Measurements from ENCODE around the gene HOXA1. TPM values are rescaled to one million over a fixed set of nuclear protein-coding genes. Genes with fewer than 3 reads are reported as not detected.

Gene HOXA1
- total and polyA plus RNA-seq, 2 of the 8 experiments (the other 6 are each of a cell fraction or from before 2014, with no cell fraction given) = not detected

DNA sequence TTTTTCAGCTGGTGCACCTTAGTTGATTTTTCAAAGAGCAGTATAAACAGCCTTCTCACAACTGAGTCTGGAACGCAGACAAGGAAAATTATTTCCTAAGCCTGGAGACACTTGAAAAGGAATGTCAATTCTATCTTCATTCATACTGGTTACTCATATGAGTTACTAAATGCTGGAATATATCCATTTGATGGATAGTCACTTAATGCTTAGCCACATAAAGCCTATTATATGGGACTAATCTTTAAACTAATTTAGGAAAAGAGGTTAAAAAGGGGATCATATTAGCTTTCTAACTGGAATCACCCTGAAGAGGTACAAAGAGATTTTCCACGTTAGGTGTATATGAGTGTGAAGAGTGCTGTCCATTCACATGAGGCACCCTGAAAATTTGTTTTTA, 36.4 kb upstream of the HOXA1 start:
- Histone ChIP-seq H3K79me1 (ENCODE audit: low read depth, low read length) (no peaks in the 10 kb centered on the region), H3K79me2 (ENCODE audit: control insufficient read depth in 1 of 2, insufficient read depth in 2 of 2, low read length in 2 of 2) (no peaks in the 10 kb centered on the region), H3K4me2 (ENCODE audit: insufficient read depth in 1 of 2, low read depth in 2 of 2, low read length in 2 of 2) (no peak overlapping the region), H3K27me3 (replicated peaks in 1 of 4; ENCODE audit: control insufficient read depth in 3 of 4, extremely low read depth in 1 of 4, insufficient read depth in 3 of 4, low read length in 3 of 4) (peaks cover 97 to 100% (median 100%) of the 10 kb centered on the region in 4 experiments), H2BK12ac (ENCODE audit: low read depth, low read length) (no peak overlapping the region), H3K36me3 (ENCODE audit: control insufficient read depth in 2 of 4, insufficient read depth in 4 of 4, low read length in 3 of 4) (peaks cover 0 to 16% (median 0%) of the 10 kb centered on the region in 4 experiments; a peak in 2 of 8 replicates), H3K9ac (replicated peaks in 1 of 4; ENCODE audit: extremely low read depth in 1 of 4, low read depth in 3 of 4, low read length in 3 of 4) (no peak overlapping the region), H4K20me1 (replicated peaks in 1 of 2; ENCODE audit: control insufficient read depth in 1 of 2, insufficient read depth in 2 of 2, low read length in 2 of 2) (peaks cover 14 to 30% of the 10 kb centered on the region in 2 experiments), H2BK20ac (ENCODE audit: low read length) (no peak overlapping the region), H2AK5ac (ENCODE audit: low read depth, low read length) (no peak overlapping the region), H3K27ac (ENCODE audit: low read depth, low read length) (no peak overlapping the region), H3K4me1 (replicated peaks in 1 of 4; ENCODE audit: control insufficient read depth in 3 of 4, insufficient read depth in 4 of 4, low read length in 3 of 4) (peaks cover 0 to 4% (median 2%) of the 10 kb centered on the region in 4 experiments; a peak in 4 of 7 replicates), H3K18ac (ENCODE audit: extremely low read depth, low read length) (no peak overlapping the region), H4K8ac (ENCODE audit: extremely low read depth, insufficient read depth, low read length) (no peak overlapping the region), H3K9me3 (ENCODE audit: insufficient read depth in 2 of 2, low read depth in 1 of 2, low read length in 1 of 2) (peaks cover 0 to 4% of the 10 kb centered on the region in 2 experiments; a peak in 1 of 4 replicates), H3K23ac (ENCODE audit: insufficient read length) (no peak overlapping the region), H4K91ac (replicated peaks; ENCODE audit: insufficient read length, low read length) (no peak overlapping the region), H2AFZ (ENCODE audit: low read length) (no peak overlapping the region), H3K4me3 (ENCODE audit: extremely low read depth in 1 of 4, insufficient read depth in 2 of 4, low read depth in 3 of 4, low read length in 4 of 4) (no peak overlapping the region), H3K4ac (replicated peaks; ENCODE audit: insufficient read length, low read depth, low read length) (no peak overlapping the region), H3K23me2 (ENCODE audit: low read depth, low read length) (peaks cover 4% of the 10 kb centered on the region; the same call in 1 of the 2 replicates), H3K56ac (replicated peaks; ENCODE audit: insufficient read length, low read depth, low read length) (no peak overlapping the region), H2BK5ac (ENCODE audit: low read depth, low read length) (no peak overlapping the region), H2BK15ac (ENCODE audit: low read length) (no peak overlapping the region), H4K5ac (ENCODE audit: insufficient read length, low read depth, low read length) (no peak overlapping the region), H2BK120ac (replicated peaks; ENCODE audit: low read depth, low read length) (no peak overlapping the region), H3K14ac (ENCODE audit: insufficient read length) (no peak overlapping the region)
- TF ChIP-seq KDM4A (IDR thresholded peaks at IDR 0.05; ENCODE audit: low read depth, low read length, severe bottlenecking) = no peak
- no peak for TF ChIP-seq SIX5 (IDR thresholded peaks at IDR 0.05; ENCODE audit: low read depth, low read length)
- no peak for TF ChIP-seq JUND (IDR thresholded peaks at IDR 0.05; ENCODE audit: low read length)
- no peak for TF ChIP-seq CREB1 (IDR thresholded peaks at IDR 0.05)
- no peak for TF ChIP-seq HDAC2 (IDR thresholded peaks at IDR 0.05; ENCODE audit: borderline replicate concordance in 1 of 2, low read depth in 2 of 2, low read length in 2 of 2)
- TF ChIP-seq KDM5A (IDR thresholded peaks at IDR 0.05; ENCODE audit: low read length) = no peak
- no peak for TF ChIP-seq BACH1 (IDR thresholded peaks at IDR 0.05; ENCODE audit: low read length)
- no peak for TF ChIP-seq RAD21 (IDR thresholded peaks at IDR 0.05 in 1 of 2, conservative IDR thresholded peaks at IDR 0.05 in 1 of 2; ENCODE audit: low read depth in 2 of 2, low read length in 2 of 2)
- POLR2A ChIA-PET (ENCODE audit: partially characterized antibody) = no interaction called here
- CTCF ChIA-PET (ENCODE audit: partially characterized antibody) = interaction anchor here (1.0 to 2.7 kb wide), 8 partner anchors 9 to 451 kb away, joined by 3 to 13 read pairs (median 4); partner anchors contain the start of gene HOXA5
- no peak for DNase-seq (ENCODE audit: low read depth in 1 of 2, low spot score in 2 of 2)
- FAIRE-seq = no peak
- WGBS, 2 experiments (ENCODE audit: extremely low coverage in 1 of 2, insufficient coverage in 1 of 2, insufficient read length in 1 of 2, insufficient replicate concordance in 2 of 2, low coverage in 1 of 2, low lambda C conversion rate in 2 of 2, missing lambda C conversion rate in 1 of 2) = 49% methylated on average over 2 of the region's 2 CpGs; no CpG with 5 or more reads in 1 of the 2 experiments
